HG02884 (cell line): ENCODE data around the gene IL17B.

ENCODE experiments used
- ATAC-seq: cut with Tn5 transposase; IDR thresholded peaks from one replicate; pipeline ENCODE4 v1.9.1; 2021; ENCODE audit warnings: mild to moderate bottlenecking, moderate library complexity; ENCODE audit not compliant: unreplicated experiment

Gene IL17B, protein sequence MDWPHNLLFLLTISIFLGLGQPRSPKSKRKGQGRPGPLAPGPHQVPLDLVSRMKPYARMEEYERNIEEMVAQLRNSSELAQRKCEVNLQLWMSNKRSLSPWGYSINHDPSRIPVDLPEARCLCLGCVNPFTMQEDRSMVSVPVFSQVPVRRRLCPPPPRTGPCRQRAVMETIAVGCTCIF

DNA sequence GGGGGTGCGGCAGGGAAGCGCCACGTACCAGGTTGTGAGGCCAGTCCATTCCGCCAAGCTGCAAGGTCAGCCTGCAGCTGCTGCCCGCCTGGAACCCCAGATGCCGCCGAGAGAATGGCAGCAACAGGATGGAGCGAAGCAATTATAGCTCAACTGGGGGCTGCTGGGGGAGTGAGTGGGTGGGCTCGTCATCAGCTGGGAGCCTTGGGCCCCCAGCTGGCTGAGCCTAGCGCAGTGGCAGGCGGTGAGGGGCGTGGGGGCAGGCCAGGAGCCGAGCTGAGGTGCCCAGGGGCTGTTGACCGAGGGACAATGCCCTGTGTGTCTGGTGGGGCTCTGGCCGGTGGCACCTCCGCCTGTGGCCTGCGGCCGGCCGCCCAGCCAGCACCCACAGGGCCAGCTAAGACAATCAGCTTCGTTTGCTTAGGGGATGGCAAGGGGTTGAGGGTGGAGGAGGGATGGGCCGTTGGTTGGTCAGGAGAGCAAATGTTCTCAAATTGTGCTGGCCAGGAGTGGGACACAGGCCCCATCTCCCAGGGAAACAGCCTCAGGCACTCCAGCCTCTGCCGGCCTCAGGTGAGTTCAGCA, at the start of gene IL17B:
Gene IL17B, minus strand, starts transcription at position 116 of the 585 bp plus-strand sequence. Its CDS starts 67 bp downstream, at position 49.
- no peak for ATAC-seq

DNA sequence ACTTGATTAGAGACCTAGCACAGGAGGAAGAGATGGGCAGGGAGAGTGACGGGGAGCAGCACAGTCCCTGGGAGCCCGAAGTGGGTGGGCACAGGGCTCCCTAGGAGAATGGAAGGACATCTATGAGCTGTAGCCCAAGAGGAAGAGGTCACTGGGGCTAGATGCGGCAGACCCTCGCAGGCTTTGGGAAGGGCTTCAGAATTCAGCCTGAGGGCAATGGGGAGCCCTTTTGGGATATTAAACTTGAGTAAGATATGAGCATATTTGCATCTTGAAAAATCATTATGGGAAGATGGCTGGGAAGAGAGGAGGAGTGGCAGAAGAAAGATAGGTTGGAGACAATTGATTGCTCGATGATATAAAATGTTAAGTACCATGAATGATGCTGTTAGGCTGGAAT, 48.9 kb upstream of the IL17B start:
- no peak for ATAC-seq

DNA sequence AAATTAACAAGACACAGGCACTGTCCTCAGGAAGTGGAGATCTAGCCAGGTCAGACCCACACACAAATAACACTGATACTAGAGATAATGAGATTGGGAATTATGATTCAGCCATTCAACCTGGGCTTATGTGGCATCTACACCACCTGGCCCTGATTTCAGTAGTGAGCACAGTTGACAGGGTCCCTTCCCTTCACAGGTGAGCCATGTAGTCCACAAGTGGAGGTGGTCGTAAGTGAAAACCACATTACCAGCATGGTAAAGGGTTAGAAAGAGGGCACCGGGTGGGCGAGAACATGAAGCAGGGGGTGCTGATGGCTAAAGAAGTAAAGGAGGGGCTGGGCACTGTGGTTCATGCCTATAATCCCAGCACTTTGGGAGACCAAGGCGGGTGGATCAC, 48.3 kb upstream of the IL17B start:
- no peak for ATAC-seq

DNA sequence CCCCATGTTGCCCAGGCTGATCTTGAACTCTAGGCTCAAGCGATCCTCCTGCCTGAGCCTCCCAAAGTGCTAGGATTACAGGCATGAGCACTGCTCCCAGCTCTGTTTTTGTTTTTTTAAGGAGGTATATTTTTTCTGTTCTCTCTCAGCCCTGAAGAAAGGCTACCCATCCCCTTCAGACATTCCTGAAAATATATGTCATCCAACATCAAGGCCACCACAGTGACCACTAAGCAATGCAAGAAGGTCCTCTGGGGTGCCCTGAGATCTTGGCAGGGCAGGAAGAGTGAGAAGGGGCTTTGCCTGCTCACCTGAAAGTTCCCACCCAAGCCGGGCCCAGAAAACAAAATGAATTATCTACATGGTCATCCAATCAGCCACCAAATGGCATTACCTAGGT, 47.8 kb upstream of the IL17B start:
- no peak for ATAC-seq

DNA sequence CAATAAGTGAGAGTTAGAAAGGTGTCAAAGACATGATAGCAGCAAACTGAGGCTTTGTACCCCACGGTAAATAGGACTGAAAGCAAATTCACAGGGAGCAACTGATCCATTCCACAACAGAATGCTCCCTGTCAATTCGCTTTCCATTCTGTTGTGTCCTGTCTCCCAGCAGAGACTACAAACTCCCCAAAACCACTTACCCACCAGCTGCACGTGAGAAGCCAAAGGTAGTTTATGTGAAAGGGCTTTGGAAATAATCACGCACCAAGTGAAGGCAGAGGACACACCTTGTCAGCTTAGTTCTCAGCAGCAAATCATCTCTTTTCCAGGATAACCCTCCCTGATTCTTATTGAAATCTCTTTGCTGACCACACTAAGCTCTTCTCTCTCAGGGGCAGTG, 46.6 kb upstream of the IL17B start:
- no peak for ATAC-seq

DNA sequence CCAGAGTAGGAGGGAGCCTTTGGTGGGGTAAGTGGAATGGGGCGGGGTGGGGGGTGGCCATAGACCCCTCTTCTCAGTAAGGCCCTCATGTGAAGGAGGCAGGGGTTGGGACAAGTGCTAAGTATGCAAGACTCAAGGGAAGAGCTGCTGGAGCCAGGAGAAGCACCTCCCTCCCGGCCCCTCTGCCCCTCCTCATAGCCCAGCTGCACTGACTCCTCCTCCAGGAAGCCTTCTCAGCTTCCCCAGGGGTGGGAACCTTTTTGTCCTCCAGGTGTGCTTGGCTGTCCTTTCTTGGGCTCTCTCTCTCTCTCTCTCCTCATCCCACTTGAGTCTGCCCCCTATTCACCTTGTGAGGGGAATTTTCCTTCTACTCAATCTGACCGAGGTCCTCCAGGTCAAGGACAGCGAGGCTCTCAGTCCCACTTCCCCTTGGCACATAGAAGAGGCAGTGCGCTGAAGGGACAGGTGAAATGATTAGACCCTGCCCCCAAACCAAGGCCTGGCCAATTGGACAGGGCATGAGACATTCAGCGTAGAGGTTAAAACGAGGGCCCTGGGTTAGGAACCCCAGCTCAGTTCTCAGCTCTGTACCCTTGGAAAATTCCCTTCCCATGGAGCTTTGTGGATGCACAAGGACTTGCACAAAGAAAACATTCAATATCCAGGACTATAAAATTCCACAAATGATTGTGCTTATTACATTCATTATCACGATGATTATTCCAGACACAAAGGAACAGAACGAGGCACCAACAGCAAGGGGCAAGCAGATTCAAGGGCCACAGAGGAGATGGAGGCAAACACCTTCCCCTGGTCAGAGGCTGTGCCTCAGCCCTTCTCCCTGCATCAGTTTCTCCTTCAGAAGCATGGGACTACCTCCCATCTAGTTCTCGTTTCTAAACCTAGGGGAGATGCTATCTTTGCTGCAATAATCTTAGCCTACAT, 45.6 kb upstream of the IL17B start:
- no peak for ATAC-seq

DNA sequence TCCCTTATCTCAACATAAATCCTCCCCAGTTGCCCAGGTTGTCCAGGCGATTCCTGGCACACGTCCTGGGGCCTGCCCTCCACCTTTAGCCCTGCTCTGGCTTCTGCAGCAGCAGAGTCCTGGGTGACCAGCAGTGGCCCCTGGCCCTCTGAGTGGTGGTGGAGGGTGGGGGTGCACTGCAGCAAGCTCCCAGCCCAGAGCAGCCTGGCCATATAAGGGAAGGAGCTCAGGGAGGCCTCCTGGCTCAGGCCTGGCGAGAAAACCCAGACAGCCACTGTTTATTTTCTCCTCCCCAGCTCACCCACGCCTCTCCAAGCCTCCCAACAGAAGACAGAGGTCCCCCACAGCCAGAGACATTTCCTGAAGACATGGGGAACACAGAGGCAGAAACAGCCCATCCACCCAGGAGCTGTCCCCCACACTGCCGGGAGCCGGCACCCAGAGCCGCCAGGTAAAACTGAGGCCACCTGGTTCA, 44.7 kb upstream of the IL17B start:
- no peak for ATAC-seq

DNA sequence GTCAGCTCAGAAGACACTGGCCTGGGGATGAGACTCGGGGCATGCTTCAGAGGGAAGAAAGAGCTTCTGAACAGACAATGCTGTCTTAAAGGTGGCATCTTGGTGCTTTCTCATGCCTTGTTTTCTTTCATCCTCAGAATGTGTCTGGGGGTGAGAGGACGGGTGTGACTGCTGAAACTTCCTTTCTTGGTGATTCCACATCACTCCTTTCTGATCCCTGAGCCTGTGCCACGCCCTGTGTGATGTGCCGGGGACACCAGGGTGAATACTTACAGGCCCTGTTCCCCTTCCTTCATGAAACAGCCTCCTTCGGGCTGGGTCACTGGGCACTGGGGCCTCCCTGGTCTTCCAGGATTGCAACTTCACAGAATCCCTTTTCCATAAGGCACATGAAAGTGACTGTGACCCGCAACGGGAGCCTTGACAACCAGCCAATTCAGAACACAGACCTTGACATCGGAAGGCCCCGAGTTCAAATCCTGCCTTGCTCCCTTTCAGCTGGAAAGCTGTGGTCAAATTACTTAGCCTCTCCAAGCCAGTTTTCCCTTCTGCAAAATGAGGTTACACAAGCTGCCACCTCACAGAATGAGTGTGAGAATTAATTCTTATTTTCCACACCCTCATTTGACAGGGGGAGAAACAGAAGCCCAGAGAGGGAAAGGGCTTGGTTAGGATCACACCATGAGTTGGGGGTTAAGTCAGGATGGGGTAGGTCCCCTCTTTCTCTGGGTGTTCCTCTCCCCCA, 44.1 kb upstream of the IL17B start:
- ATAC-seq = no peak

DNA sequence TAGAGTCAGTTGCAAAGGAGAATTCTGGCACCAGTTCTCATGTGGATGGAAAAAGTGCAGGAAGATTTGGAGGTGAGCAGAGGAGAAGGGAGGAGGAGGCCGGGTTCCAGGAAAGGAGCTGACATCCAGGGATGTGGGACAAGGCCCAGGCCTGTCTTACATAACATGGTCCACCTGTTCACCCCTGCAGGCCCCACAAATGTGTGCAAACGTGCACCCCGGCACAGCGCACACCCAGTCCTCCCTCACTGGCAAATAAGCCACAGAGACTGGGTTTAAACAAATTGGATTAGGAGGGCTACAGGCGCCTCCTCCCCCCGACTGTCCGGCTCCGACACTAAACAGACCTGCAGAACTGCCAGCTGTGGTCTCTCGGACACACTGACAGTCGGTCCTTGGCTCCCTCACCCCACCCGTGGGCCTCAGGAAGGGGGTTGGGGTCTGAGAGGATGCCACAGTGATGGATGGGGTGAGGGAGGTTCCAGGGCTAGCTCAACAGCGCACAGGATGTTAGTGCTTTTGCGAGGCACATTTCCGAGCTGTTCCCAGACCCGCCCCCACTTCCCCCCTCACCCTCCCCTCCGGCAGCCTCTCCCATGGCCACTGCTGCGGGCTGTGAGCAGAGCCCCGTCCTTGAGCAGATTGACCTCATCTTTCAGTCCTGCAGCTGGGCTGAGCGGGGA, 43.4 kb upstream of the IL17B start:
- no peak for ATAC-seq

DNA sequence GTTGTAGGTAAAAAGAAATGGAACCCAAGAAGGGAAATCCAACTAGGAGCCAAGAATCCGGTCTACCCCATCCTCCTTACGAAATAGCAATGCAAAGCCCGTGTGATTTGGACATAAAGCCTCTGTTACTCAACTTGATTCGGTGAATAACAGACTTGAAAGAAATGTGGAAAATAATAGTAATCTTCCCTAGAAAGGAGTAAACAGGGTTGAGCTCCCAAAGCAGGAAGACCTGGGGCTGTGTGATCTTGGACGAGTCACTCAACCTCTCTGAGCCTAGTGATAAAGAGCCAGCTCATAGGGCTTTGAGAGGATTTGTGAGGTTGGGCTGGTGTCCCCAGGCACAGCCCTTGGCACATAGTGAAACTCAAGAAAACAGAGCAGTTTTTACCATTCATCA, 42.7 kb upstream of the IL17B start:
- no peak for ATAC-seq

DNA sequence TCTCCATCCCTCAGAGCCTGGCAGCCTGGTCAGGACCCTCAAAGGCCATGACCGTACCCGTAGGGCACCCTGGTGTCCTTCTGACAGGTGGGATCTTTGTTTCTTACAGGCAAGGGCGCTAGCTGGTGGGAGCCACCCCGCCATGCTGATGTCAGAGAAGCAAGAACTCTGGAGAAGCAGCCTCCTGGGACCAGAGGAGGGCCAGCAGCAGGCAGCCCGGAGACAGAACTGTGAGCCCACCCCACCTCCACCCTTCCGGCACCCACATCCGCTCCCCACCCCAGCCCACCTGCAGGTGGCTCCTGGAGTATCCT, 42.2 kb upstream of the IL17B start:
- ATAC-seq = no peak

DNA sequence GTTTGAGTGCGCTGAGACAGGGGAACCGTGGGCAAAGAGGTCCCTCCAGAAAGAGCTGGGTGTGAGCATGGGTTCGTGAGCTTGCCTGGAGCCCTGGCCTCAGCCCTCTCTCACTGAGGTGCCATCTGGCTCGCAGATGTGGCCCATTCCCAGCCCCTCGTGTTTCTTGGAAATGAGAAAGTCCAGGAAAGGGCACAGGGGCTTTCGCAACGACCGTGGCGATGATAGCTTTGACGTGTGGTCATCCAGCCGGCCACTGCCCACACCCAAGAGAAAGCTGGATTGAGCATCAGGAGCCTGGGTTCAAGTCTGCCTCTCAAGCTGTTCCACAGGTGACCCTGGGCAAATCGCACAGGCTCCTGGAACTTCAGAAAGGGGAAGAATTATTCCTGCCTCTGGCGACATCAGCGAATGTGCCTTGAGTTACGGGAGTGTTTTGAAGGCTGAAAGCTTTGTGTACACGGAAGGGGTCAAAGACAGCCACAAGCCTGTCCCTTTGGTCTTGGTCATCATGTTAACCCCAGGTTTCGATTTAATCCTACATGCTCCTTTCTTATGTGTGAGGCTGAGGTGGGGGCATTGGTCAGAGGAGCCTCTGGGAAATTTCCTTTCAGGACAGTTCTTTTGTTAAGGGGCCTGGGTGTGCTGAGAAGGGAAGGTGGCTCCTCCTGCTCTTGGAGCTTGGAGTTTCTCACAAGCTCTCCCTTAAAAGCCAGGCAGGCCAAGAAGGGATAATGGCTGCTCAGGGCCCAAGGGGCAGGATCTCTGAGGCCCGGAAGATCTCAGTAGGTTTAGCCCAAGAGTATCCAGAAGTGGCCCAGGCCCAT, 41.7 kb upstream of the IL17B start:
- ATAC-seq = no peak

DNA sequence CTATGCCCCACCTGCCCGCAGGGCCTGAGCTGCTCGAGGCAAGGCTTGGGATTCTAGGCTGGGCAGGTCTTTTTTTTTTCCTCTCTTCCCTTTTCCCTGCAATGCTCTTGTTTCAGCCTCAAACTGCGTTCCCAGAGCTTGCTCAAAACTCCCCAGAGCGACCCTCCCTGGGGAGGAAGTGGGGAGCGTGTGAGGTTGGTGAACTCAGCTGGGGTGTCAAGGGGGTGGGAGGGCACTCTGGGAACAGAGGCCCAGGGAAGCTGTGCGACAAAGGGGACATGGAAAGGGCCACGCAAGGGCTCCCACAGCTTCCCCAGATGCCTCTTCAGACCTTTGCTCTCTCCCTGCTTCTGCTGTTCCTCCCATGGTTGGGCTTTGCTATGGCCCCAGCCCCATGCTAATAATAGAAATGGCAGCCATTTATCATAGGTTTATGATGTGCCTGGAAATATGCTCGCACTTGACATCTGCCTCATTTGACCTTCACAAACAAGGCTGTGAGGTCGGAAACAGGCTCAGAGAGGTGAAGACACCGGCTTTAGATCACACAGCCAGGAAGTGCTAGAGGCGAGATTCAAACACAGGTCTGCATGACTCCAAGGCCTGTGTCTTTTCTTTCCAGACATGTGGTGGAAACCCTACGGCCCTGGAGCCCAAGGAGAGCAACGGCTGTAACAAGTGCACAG, 40.9 kb upstream of the IL17B start:
- ATAC-seq = no peak

DNA sequence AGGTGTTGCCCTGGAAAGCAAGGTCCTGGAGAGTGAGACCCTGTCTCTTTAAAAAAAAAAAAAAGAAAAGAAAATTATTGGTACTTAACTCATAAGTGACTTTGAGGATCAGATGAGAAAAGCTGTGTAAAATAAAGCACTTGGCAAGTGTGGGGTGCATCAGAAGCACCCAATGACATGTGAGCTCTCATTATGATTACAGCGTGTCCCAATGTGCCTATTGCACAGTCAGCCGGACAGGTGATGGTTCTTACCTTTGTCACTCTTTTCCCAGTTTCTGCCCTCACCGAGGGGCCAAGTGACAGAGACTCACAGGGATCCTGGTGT, 40.4 kb upstream of the IL17B start:
- ATAC-seq = no peak

DNA sequence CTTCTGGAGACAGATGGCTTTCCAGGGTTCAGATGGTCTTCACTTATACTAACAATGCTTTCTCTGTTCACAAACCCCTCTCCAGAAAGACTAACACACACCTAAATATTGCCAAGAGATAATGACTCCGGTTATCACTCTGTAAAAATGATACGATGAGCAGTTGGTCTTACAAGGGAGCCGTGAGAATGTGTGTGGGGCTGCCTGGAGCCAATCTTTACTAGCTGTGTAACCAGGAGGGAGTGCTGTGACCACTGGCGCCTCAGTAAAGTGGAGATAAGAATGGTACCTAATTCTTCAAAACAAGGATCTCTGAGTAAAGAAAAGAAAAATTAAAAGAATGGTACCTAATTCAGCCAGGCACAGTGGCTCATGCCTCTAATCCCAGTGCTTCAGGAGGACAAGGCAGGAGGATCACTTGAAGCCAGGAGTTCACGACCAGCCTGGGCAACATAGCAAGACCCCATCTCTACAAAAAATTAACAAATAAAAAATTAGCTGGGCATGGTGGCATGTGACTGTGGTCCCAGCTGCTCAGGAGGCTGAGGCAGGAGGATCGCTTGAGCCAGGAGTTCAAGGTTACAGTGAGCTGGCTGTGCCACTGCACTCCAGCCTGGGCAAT, 39.9 kb upstream of the IL17B start:
- no peak for ATAC-seq

DNA sequence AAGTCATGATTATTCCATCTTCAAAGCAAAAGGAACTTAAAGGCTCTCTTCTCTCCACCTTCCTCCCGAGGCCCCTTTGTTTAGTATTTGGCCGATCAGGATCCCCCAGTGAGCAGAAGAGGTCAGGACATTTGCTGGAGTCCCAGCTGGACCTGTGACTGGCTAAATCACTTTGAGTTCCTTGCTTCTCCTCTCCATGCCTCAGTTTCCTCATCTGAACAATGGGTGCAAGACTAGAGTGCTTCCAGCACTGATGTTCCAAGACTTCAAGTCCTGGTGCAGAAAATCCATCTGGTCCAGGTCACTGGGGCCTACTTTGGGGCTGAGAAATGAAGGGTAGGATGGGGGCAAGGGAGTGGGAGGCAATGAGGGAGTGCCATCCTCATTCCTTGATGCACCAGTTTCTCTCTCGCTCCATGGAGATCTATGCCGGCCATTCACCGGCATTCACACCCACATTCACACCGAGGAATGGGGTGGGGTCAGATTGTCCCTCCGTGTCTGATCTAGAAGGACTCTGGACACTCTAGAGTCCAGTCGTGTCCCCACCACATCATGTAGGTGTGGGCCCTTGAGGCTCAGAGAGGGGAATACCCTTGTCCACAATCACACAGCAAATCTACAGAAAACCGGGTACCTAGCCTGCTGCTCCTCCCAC, 38.7 kb upstream of the IL17B start:
- ATAC-seq = no peak

DNA sequence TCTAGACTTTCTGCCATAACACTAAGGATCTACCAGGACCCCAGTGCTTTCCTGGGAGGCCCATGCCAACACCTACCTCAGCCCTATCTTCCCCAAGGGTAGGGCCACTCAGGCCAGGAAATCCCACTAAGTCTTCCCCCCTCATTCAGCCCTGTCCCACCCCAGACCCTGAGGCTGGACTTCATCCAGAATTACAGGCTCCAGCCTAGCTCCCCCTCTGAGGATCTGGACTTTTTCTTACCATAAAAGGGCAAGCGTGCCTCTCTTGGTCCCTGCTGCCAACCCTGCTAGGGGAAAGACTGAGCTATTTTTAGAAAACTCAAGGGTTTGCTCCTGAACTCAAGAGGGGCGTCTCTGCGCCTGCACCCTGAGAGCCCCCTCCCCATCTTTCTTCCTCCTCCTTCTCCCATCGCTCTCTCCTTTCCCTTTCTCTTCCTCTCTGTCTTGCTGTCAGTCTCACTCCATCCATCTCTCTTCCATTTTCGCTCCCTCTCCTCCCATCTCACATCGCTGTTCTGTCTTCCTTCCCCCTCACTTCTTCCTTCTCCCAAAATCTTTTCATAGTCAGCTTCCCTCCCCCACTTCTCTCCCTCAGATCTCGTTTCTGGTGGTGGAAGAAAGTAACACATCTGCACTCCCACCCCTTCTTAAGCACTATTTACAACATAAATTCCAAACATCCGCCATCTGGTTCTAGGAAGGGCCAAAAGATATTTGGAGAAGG, 38.1 kb upstream of the IL17B start:
- no peak for ATAC-seq
